RWPE1 (cell line): ENCODE measurements around the gene MGAT4C.
"Not testable (repeated sequence)": the region's sequence is repeated elsewhere in the genome, so short reads cannot be mapped to it uniquely, and the experiment has no call there.

Experiments used
- CTCF ChIA-PET: fragments of 350-600 bp; sonication (Branson Sonifier 250); formaldehyde crosslinking; extraction: SDS; loops from one replicate; lab custom pipeline; 2021; lab: Yijun Ruan, JAX
- POLR2A ChIA-PET: fragments of 400-600 bp; formaldehyde crosslinking; extraction: SDS; loops from one replicate; lab custom pipeline; 2020; ENCODE audit warnings: antibody characterized with exemption; ENCODE audit not compliant: low non-redundant PET; lab: Yijun Ruan, JAX
- DNase-seq: peaks from one replicate; pipeline ENCODE4 v3.0.0; 2012; ENCODE audit warnings: low spot score
- H3K27ac ChIP-seq: fragments of 450-650 bp; 2 replicates; pipeline ENCODE4 v1.5.1; 2017
- TF ChIP-seq, protein P1 (sequence below): fragments of 450-650 bp; conservative IDR thresholded peaks from 2 replicates; pipeline ENCODE4 v1.5.1; 2017; ENCODE audit warnings: low read depth, mild to moderate bottlenecking

The MGAT4C gene

DNA sequence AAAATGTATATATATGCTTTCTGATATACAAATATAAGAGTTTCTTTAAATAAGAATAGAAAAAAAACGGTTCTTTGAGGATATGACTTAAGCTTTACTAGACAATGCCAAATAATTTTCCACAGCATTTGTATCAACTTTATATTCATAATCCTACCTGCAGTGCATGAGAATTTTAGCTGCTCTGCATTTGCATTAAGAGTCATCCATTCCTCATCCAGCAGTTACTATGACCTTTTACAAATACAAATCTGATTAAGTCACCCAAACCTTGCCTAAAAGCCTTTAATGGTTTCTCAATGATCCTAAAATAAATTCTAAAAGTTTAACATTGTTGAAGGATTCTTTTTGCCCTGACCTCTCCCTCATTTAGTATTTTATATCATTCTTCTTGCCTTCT is 116.5 kb downstream of the MGAT4C start:
- no peak overlapping the region for H3K27ac ChIP-seq
- DNase-seq = no peak
- POLR2A ChIA-PET = no interaction called here
- TF ChIP-seq, protein P1, sequence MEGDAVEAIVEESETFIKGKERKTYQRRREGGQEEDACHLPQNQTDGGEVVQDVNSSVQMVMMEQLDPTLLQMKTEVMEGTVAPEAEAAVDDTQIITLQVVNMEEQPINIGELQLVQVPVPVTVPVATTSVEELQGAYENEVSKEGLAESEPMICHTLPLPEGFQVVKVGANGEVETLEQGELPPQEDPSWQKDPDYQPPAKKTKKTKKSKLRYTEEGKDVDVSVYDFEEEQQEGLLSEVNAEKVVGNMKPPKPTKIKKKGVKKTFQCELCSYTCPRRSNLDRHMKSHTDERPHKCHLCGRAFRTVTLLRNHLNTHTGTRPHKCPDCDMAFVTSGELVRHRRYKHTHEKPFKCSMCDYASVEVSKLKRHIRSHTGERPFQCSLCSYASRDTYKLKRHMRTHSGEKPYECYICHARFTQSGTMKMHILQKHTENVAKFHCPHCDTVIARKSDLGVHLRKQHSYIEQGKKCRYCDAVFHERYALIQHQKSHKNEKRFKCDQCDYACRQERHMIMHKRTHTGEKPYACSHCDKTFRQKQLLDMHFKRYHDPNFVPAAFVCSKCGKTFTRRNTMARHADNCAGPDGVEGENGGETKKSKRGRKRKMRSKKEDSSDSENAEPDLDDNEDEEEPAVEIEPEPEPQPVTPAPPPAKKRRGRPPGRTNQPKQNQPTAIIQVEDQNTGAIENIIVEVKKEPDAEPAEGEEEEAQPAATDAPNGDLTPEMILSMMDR = no peak
- CTCF ChIA-PET = no interaction called here

DNA sequence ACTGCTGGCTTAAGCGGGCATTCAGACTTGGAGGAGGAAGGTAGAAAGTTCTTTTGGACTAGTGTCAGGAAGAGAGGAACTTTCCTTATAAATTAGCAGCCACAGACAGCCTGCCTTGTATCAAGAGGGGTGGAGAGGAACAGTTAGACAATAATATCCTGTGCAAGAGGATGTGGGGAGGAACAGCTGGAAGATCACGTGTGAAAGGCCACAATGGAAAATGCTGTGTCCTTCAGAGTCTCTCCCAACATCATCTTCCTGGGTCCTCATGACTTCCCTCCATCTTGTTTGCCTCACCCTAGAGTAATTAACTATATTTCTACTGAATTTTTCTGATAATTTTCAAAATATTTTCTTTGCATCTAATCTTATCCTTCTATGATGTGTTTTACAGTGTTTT is 117.4 kb downstream of the MGAT4C start:
- TF ChIP-seq, protein P1 = no peak
- DNase-seq = no peak
- ChIA-PET POLR2A (no interaction called here), CTCF (no interaction called here)
- H3K27ac ChIP-seq = no peak overlapping the region

DNA sequence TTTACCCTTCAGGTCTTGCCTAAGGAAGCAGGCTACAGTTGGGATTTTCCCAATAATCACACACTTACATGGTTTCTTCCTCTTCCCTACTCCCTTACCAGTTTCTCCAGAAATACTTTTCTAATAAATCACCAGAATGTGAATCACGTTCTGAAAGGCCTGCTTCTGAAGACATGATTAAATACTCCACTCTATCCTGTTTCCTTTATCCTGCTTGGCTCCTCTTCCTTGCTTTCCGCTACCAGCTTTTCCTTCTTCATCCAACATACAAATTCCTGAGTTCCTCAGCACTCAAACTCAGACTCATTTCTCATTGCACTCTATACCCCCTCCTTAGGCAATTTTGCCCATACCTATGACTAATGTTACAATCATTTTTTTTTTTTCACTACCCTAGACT is 118.3 kb downstream of the MGAT4C start:
- CTCF ChIA-PET = interaction anchor here (0.7 kb wide), 1 partner anchor 1661 kb away, joined by 3 read pairs; no protein-coding TSS in a partner anchor
- H3K27ac ChIP-seq = no peak overlapping the region
- DNase-seq = peak; percentile 64
- POLR2A ChIA-PET = no interaction called here
- TF ChIP-seq, protein P1 = no peak

DNA sequence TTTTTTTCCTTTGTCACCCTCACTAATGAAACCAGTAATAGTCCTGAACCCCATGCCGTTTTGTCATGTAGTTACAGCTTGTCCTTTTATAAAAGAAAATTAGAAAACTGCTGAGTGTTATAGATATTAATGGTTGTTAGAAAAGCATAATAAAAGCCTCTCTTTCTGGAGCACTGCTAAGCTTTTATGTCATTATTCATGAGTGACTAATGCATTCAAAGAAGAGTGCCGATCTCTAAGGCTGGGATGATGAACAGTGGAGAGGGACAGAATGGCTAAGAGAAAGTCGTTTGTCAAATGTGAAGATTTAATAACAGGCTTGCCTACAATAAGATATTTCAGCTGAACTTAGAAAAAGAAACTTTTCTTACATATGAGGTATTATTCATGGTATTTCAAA is 121.6 kb downstream of the MGAT4C start:
- no peak for DNase-seq
- ChIA-PET CTCF (interaction anchor here (0.6 kb wide), 1 partner anchor 10 kb away, joined by 3 read pairs; no protein-coding TSS in a partner anchor), POLR2A (no interaction called here)
- H3K27ac ChIP-seq = no peak overlapping the region
- TF ChIP-seq, protein P1 = no peak

DNA sequence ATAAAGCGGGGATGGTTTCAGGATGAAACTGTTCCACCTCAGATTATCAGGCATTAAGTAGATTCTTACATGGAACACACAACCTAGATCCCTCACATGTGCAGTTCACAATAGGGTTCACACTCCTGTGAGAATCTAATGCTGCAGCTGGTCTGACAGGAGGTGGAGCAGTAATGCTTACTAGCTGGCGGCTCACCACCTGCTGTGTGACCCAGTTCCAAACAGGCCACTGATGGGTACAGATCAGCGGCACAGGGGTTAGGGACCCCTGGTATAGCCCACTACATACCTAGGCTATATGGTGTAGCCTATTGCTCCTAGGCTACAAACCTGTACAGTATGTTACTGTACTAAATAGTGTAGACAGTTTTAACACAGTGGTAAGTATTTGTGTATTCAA is 129.3 kb downstream of the MGAT4C start:
- DNase-seq, CTCF ChIA-PET, POLR2A ChIA-PET, H3K27ac ChIP-seq: not testable (repeated sequence)

DNA sequence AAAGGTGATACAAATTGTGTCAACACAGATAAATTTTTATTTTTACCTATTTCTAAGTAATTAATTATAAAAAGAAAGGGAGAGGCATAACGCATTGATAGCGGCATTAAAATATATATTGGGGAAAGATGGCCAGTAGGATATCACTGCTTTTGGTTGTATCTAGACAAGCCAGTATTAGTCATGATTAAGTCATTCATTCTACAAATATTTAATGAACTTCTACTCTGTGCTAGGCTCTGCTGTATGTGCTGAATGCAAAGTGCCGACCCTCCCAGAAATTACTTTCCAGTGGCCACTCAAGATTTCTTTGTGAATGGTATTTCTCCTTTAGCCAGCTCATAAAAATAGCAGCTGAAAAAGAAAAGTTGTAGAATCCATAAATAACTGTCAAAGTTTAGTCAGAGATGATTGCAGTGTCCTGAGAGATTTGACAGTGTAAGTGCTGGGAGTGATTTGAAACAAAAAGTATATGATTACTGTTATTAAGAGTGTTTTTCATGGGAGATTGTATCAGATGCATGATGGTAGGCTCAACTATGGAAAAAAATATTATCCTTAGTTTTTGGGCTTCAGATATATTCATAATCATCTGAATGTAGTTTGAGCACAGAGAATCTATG is 133.2 kb downstream of the MGAT4C start:
- ChIA-PET CTCF (interaction anchor here (0.7 kb wide), 1 partner anchor 327 kb away, joined by 4 read pairs; no protein-coding TSS in a partner anchor), POLR2A (no interaction called here)
- DNase-seq = peak; percentile 3
- TF ChIP-seq, protein P1 = no peak
- no peak overlapping the region for H3K27ac ChIP-seq

DNA sequence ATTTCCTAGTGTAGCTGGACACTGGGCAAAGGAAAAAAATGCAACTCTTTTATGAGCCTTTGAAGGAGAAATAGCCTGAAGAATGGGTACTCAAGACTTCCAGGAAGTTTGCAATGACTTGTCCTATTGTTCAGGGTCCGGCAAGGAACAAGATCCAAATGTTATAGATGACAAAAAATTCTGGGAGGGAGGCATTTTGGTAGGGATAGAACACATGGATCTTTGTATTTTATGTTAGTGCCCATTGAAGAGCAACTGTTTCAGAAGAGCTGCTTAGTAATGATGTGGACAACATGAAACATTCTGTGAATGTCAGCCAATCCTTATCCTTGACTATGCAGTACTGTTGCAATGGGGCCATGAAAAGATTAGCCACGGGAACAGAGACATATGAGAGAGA is 138.0 kb downstream of the MGAT4C start:
- DNase-seq = no peak
- TF ChIP-seq, protein P1 = no peak
- no peak overlapping the region for H3K27ac ChIP-seq
- ChIA-PET CTCF (interaction anchor here (0.6 kb wide), 2 partner anchors 141 to 497 kb away, joined by 3 read pairs; no protein-coding TSS in a partner anchor), POLR2A (no interaction called here)
